DND-41 (cell line): ENCODE results near the gene KCNAB1.

Experiments used
- ATAC-seq: fragments of 200-7000 bp; cut with Tn5 transposase; 3 replicates; pipeline ENCODE4 v1.9.1; 2021; ENCODE audit warnings: low read depth; ENCODE audit not compliant: insufficient read depth
- DNase-seq: peaks from one replicate; pipeline ENCODE4 v3.0.0-alpha.2; 2020
- H2AFZ ChIP-seq: 2 replicates; pipeline ENCODE4 v1.6.0; 2012; ENCODE audit warnings: low read depth, low read length
- H3K27ac ChIP-seq: 2 replicates; pipeline ENCODE4 v1.5.1; 2012; ENCODE audit warnings: low read length, inconsistent platforms
- H3K27me3 ChIP-seq: fragments of 200-600 bp; sonication (generic); 2 replicates; pipeline ENCODE4 v1.6.0; 2012; ENCODE audit warnings: low read length, mild to moderate bottlenecking, inconsistent platforms; ENCODE audit not compliant: insufficient read depth, poor library complexity
- H3K36me3 ChIP-seq: 2 replicates; pipeline ENCODE4 v1.5.1; 2012; ENCODE audit warnings: low read length, inconsistent platforms; ENCODE audit not compliant: insufficient read depth
- H3K4me1 ChIP-seq: 2 replicates; pipeline ENCODE4 v1.5.1; 2012; ENCODE audit warnings: mild to moderate bottlenecking, low read length; ENCODE audit not compliant: insufficient read depth
- H3K4me2 ChIP-seq: 2 replicates; pipeline ENCODE4 v1.6.0; 2012; ENCODE audit warnings: mild to moderate bottlenecking, moderate library complexity, low read length, inconsistent platforms; ENCODE audit not compliant: insufficient read depth
- H3K4me3 ChIP-seq, 2 experiments: fragments of 200-600 bp in 1 of 2; shearing (Covaris generic) in 1 of 2; 2 replicates each; pipeline ENCODE4 v1.5.1; 2012 to 2016; ENCODE audit warnings: inconsistent platforms in 2 of 2, low read length in 2 of 2, mild to moderate bottlenecking in 2 of 2, low read depth in 1 of 2, moderate library complexity in 1 of 2
- H3K79me2 ChIP-seq: 2 replicates; pipeline ENCODE4 v1.6.0; 2012; ENCODE audit warnings: low read length, inconsistent platforms; ENCODE audit not compliant: insufficient read depth
- H3K9ac ChIP-seq: 2 replicates; pipeline ENCODE4 v1.6.0; 2012; ENCODE audit warnings: low read depth, mild to moderate bottlenecking, inconsistent platforms, low read length, moderate library complexity
- H3K9me3 ChIP-seq: 2 replicates; pipeline ENCODE4 v1.5.1; 2012; ENCODE audit warnings: low read length, moderate library complexity, mild to moderate bottlenecking, inconsistent platforms; ENCODE audit not compliant: insufficient read depth, severe bottlenecking
- H4K20me1 ChIP-seq: 2 replicates; pipeline ENCODE4 v1.6.0; 2012; ENCODE audit warnings: low read length; ENCODE audit not compliant: insufficient read depth
- EZH2 ChIP-seq: IDR thresholded peaks from 3 replicates; pipeline ENCODE4 v1.6.1; 2012; ENCODE audit warnings: borderline replicate concordance, low read depth, mild to moderate bottlenecking, moderate library complexity, low read length, inconsistent platforms; ENCODE audit not compliant: severe bottlenecking
- TF ChIP-seq, protein P1 (sequence below): IDR thresholded peaks from 2 replicates; pipeline ENCODE4 v1.5.1; 2012; ENCODE audit warnings: borderline replicate concordance, low read length, moderate library complexity, mild to moderate bottlenecking; ENCODE audit not compliant: poor library complexity, severe bottlenecking; ENCODE audit errors: extremely low read depth

Gene KCNAB1

DNA sequence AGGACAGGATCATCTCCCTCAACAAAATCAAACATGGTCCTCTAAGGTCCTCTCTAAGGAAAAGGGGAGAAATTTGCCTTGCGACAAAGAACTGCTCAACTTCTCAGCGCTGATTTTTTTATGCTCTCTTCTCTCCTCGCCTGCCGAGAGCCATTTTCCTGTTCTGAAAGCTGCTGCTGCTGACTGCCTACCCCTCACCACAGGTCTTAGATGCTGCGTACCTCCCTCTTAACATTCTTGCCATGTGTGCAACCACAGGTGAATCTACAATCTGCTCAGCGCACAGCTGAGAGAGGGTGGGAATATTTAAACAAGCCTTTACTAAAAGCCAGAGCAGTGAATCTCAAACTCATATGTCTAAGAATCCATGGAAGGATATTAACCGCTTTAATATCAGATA, 223.8 kb downstream of the KCNAB1 start:
- no peak overlapping the region for H3K4me3 ChIP-seq
- ATAC-seq (no peak), DNase-seq (no peak)
- no peaks in the 10 kb centered on the region for H3K4me1 ChIP-seq
- H4K20me1 ChIP-seq: no peaks in the 10 kb centered on the region
- no peak overlapping the region for H3K9ac ChIP-seq
- H3K36me3 ChIP-seq: no peaks in the 10 kb centered on the region
- H2AFZ ChIP-seq: no peak overlapping the region
- H3K27ac ChIP-seq: no peak overlapping the region
- H3K4me2 ChIP-seq: no peak overlapping the region
- H3K79me2 ChIP-seq: no peaks in the 10 kb centered on the region
- H3K9me3 ChIP-seq: no peaks in the 10 kb centered on the region
- H3K27me3 ChIP-seq: peaks cover 16% of the 10 kb centered on the region
- TF ChIP-seq EZH2: no peak
- TF ChIP-seq, protein P1, sequence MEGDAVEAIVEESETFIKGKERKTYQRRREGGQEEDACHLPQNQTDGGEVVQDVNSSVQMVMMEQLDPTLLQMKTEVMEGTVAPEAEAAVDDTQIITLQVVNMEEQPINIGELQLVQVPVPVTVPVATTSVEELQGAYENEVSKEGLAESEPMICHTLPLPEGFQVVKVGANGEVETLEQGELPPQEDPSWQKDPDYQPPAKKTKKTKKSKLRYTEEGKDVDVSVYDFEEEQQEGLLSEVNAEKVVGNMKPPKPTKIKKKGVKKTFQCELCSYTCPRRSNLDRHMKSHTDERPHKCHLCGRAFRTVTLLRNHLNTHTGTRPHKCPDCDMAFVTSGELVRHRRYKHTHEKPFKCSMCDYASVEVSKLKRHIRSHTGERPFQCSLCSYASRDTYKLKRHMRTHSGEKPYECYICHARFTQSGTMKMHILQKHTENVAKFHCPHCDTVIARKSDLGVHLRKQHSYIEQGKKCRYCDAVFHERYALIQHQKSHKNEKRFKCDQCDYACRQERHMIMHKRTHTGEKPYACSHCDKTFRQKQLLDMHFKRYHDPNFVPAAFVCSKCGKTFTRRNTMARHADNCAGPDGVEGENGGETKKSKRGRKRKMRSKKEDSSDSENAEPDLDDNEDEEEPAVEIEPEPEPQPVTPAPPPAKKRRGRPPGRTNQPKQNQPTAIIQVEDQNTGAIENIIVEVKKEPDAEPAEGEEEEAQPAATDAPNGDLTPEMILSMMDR: no peak

DNA sequence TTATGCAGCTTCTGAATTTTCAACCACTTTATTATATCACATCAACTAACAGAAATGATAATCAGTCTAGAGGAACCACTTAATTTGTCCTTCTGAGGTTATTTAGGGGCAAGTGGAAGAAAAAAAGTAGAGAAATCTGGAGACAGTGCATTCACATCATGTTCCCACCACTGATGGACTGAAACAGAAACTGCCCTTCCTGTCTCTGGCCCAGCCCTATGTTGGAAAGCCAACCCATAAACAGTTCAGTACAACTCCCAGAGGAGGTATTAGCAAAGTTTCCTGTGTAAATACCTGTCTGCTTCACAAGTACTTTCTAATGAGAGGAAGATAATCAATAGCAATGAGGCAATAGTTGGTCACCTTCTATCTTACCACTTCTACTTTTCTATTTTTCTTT, 228.7 kb downstream of the KCNAB1 start:
- no peak for TF ChIP-seq EZH2
- TF ChIP-seq, protein P1: no peak
- no peak for ATAC-seq
- no peaks in the 10 kb centered on the region for H3K79me2 ChIP-seq
- H3K9me3 ChIP-seq: no peaks in the 10 kb centered on the region
- peaks cover 12% of the 10 kb centered on the region for H3K27me3 ChIP-seq
- no peak overlapping the region for H3K4me2 ChIP-seq
- DNase-seq: no peak
- no peak overlapping the region for H3K9ac ChIP-seq
- H3K27ac ChIP-seq: no peak overlapping the region
- H3K4me3 ChIP-seq: no peak overlapping the region
- no peaks in the 10 kb centered on the region for H3K4me1 ChIP-seq
- no peak overlapping the region for H2AFZ ChIP-seq
- H3K36me3 ChIP-seq: no peaks in the 10 kb centered on the region
- H4K20me1 ChIP-seq: no peaks in the 10 kb centered on the region; the same call in 1 of the 2 replicates

GRCh38 chr3:156349978-156350377, 229.6 kb downstream of the KCNAB1 start:
- Histone ChIP-seq H3K4me3 (no peak overlapping the region), H4K20me1 (no peaks in the 10 kb centered on the region; the same call in 1 of the 2 replicates), H3K9me3 (no peaks in the 10 kb centered on the region), H3K36me3 (no peaks in the 10 kb centered on the region), H2AFZ (no peak overlapping the region), H3K27me3 (peaks cover 8% of the 10 kb centered on the region), H3K79me2 (no peaks in the 10 kb centered on the region), H3K4me1 (no peaks in the 10 kb centered on the region), H3K4me2 (no peak overlapping the region), H3K27ac (no peak overlapping the region), H3K9ac (no peak overlapping the region)
- ATAC-seq (no peak), DNase-seq (no peak)
- no peak for TF ChIP-seq EZH2
- TF ChIP-seq, protein P1: no peak

DNA sequence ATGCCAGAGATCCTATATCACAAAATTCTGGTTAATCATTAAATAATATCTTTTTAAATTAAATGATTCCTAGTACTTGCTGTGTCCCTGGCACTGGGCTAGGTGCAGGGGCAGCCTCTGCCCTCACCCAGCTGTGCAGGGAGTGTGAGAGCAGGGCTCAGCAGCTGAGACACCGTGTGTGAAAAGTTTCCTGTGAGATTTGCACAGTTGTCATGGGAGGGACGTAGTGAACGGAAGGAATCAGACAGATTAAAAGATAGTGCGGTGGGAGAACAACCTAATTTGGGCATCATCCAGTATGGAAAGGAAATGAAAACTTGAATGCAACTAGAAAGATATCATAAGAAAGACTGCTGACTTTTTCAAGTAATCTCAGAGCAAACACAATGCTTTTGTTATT, 230.4 kb downstream of the KCNAB1 start:
- no peaks in the 10 kb centered on the region for H3K79me2 ChIP-seq
- no peaks in the 10 kb centered on the region for H3K4me1 ChIP-seq
- H3K27ac ChIP-seq: no peak overlapping the region
- H3K27me3 ChIP-seq: peaks cover 5% of the 10 kb centered on the region
- no peaks in the 10 kb centered on the region; the same call in 1 of the 2 replicates for H4K20me1 ChIP-seq
- H3K36me3 ChIP-seq: no peaks in the 10 kb centered on the region
- no peak for TF ChIP-seq EZH2
- TF ChIP-seq, protein P1: no peak
- no peak overlapping the region for H3K4me2 ChIP-seq
- DNase-seq (no peak), ATAC-seq (peak; percentile 19; the same call in 1 of the 3 replicates)
- H3K9me3 ChIP-seq: no peaks in the 10 kb centered on the region
- H3K9ac ChIP-seq: no peak overlapping the region
- no peak overlapping the region for H3K4me3 ChIP-seq
- H2AFZ ChIP-seq: no peak overlapping the region
